SK-N-SH treated with all-trans-retinoic acid at 6 μM for 48 hours (cell line): ENCODE measurements around the gene ERICH4.
"Not testable (repeated sequence)": the region's sequence is repeated elsewhere in the genome, so short reads cannot be mapped to it uniquely, and the experiment has no call there.

Source experiments
- ARNTL ChIP-seq: fragments of 450-650 bp; formaldehyde crosslinking; IDR thresholded peaks from 2 replicates; pipeline ENCODE4 v1.5.0; 2020; ENCODE audit warnings: low read depth, mild to moderate bottlenecking, moderate library complexity, borderline replicate concordance
- CREB5 ChIP-seq: fragments of 250-450 bp; sonication (Bioruptor Pico); IDR thresholded peaks from 2 replicates; pipeline ENCODE4 v1.5.1; 2020; ENCODE audit warnings: low read depth, mild to moderate bottlenecking, moderate library complexity
- ESRRG ChIP-seq: fragments of 250-450 bp; sonication (Bioruptor Pico); IDR thresholded peaks from 2 replicates; pipeline ENCODE4 v1.6.1; 2021; ENCODE audit warnings: mild to moderate bottlenecking
- ISL1 ChIP-seq: fragments of 250-450 bp; sonication (Bioruptor Pico); IDR thresholded peaks from 2 replicates; pipeline ENCODE4 v2.1.2; 2022; ENCODE audit warnings: mild to moderate bottlenecking, moderate library complexity
- POU6F1 ChIP-seq: fragments of 250-450 bp; sonication (Bioruptor Pico); IDR thresholded peaks from 2 replicates; pipeline ENCODE4 v1.8.0; 2021; ENCODE audit warnings: low read depth, mild to moderate bottlenecking, moderate library complexity, borderline replicate concordance
- PPARA ChIP-seq: fragments of 250-450 bp; sonication (Bioruptor Pico); IDR thresholded peaks from 2 replicates; pipeline ENCODE4 v1.5.0; 2020; ENCODE audit warnings: mild to moderate bottlenecking, borderline replicate concordance
- ZFP30 ChIP-seq: fragments of 450-650 bp; formaldehyde crosslinking; IDR thresholded peaks from 2 replicates; pipeline ENCODE4 v1.5.0; 2022; ENCODE audit warnings: mild to moderate bottlenecking, moderate library complexity
- TF ChIP-seq, protein P1 (sequence below): fragments of 250-450 bp; sonication (Bioruptor Pico); IDR thresholded peaks from 2 replicates; pipeline ENCODE4 v1.5.0; 2020; ENCODE audit warnings: mild to moderate bottlenecking, moderate library complexity
- TF ChIP-seq, protein P2 (sequence below): fragments of 250-450 bp; sonication (Bioruptor Pico); IDR thresholded peaks from 2 replicates; pipeline ENCODE4 v1.8.0; 2020; ENCODE audit warnings: mild to moderate bottlenecking, moderate library complexity, borderline replicate concordance

GRCh38 chr19:41408846-41409245 lies 34.1 kb upstream of the ERICH4 start:
- not testable (repeated sequence) for TF ChIP-seq ARNTL (CRISPR knock-in tag); PPARA; CREB5 (CRISPR knock-in tag); ESRRG (CRISPR knock-in tag); POU6F1 (CRISPR knock-in tag); ZFP30 (CRISPR knock-in tag); ISL1 (CRISPR knock-in tag)
- TF ChIP-seq, protein P1, sequence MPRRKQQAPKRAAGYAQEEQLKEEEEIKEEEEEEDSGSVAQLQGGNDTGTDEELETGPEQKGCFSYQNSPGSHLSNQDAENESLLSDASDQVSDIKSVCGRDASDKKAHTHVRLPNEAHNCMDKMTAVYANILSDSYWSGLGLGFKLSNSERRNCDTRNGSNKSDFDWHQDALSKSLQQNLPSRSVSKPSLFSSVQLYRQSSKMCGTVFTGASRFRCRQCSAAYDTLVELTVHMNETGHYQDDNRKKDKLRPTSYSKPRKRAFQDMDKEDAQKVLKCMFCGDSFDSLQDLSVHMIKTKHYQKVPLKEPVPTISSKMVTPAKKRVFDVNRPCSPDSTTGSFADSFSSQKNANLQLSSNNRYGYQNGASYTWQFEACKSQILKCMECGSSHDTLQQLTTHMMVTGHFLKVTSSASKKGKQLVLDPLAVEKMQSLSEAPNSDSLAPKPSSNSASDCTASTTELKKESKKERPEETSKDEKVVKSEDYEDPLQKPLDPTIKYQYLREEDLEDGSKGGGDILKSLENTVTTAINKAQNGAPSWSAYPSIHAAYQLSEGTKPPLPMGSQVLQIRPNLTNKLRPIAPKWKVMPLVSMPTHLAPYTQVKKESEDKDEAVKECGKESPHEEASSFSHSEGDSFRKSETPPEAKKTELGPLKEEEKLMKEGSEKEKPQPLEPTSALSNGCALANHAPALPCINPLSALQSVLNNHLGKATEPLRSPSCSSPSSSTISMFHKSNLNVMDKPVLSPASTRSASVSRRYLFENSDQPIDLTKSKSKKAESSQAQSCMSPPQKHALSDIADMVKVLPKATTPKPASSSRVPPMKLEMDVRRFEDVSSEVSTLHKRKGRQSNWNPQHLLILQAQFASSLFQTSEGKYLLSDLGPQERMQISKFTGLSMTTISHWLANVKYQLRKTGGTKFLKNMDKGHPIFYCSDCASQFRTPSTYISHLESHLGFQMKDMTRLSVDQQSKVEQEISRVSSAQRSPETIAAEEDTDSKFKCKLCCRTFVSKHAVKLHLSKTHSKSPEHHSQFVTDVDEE: not testable (repeated sequence)
- TF ChIP-seq, protein P2, sequence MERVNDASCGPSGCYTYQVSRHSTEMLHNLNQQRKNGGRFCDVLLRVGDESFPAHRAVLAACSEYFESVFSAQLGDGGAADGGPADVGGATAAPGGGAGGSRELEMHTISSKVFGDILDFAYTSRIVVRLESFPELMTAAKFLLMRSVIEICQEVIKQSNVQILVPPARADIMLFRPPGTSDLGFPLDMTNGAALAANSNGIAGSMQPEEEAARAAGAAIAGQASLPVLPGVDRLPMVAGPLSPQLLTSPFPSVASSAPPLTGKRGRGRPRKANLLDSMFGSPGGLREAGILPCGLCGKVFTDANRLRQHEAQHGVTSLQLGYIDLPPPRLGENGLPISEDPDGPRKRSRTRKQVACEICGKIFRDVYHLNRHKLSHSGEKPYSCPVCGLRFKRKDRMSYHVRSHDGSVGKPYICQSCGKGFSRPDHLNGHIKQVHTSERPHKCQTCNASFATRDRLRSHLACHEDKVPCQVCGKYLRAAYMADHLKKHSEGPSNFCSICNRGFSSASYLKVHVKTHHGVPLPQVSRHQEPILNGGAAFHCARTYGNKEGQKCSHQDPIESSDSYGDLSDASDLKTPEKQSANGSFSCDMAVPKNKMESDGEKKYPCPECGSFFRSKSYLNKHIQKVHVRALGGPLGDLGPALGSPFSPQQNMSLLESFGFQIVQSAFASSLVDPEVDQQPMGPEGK: not testable (repeated sequence)
